ENCODE measurements around the gene TREM1. TPM values are rescaled to one million over a fixed set of nuclear protein-coding genes. Genes with fewer than 3 reads are reported as not detected.

Gene TREM1
- total RNA-seq = not detected

DNA sequence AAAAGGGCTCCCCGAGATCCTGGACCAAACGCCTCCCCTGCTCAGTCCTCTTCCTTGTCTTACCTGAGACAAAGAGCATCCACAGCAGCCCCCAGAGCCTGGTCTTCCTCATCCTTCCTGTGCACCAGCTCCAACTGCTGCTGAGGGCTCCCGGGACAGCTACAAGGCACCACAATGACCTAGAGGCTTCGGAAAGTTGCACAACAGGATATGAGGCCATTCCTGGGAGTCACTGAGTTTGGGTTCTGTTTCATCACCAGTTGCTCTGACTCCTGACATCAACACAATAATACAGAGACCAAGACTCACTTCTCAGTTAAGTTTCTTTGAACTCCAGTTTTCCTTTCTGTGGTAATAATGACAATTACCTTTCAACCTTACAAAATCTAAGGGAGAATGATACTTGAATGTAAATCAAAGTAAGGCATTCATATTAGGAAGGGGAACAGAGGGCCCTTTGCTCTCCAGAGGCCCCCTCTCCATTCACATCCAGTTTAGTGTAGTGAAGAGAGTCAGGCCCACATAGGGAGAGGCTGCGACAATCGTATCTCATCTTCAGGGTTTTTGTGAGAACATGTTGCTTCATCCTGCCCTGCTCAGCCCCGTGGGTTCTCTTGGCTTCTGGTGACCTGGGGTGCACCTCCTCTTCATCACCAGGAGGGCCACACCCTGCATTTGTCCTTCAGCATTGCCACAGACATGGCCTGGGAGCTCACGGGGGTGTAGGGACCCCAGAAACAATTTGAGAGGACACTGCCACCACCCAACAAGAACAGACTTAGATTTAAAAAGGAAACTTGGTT lies at the start of gene TREM1:
Gene TREM1, minus strand, starts transcription at position 139 of the 803 bp plus-strand sequence. Its CDS starts 27 bp downstream, at position 112.
- no peak for DNase-seq
- no peaks in the 10 kb centered on the region for H3K9me3 Mint-ChIP-seq
- H3K4me1 Mint-ChIP-seq (ENCODE audit: low read depth) = peaks cover 8% of the 10 kb centered on the region
- H3K4me3 Mint-ChIP-seq = no peak within 1 kb of the TSS
- intact Hi-C loops (cut with micrococcal nuclease) = no loop called here
- H3K36me3 Mint-ChIP-seq (ENCODE audit: low read depth) = no peaks in the 10 kb centered on the region
- ChIA-PET CTCF (interaction anchor here (1.1 to 4.9 kb wide), 5 partner anchors 8 to 95 kb away, joined by 3 to 23 read pairs (median 4); no protein-coding TSS in a partner anchor), POLR2A (interaction anchor here (1.1 kb wide), 1 partner anchor 12 kb away, joined by 3 read pairs; no protein-coding TSS in a partner anchor)
- no peaks in the 10 kb centered on the region for H3K27me3 Mint-ChIP-seq
- peak within 1 kb of the TSS; percentile 43 for H3K27ac Mint-ChIP-seq
- ATAC-seq = peak; percentile 28
- TF ChIP-seq, protein P1, sequence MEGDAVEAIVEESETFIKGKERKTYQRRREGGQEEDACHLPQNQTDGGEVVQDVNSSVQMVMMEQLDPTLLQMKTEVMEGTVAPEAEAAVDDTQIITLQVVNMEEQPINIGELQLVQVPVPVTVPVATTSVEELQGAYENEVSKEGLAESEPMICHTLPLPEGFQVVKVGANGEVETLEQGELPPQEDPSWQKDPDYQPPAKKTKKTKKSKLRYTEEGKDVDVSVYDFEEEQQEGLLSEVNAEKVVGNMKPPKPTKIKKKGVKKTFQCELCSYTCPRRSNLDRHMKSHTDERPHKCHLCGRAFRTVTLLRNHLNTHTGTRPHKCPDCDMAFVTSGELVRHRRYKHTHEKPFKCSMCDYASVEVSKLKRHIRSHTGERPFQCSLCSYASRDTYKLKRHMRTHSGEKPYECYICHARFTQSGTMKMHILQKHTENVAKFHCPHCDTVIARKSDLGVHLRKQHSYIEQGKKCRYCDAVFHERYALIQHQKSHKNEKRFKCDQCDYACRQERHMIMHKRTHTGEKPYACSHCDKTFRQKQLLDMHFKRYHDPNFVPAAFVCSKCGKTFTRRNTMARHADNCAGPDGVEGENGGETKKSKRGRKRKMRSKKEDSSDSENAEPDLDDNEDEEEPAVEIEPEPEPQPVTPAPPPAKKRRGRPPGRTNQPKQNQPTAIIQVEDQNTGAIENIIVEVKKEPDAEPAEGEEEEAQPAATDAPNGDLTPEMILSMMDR (IDR thresholded peaks at IDR 0.05) = no peak

DNA sequence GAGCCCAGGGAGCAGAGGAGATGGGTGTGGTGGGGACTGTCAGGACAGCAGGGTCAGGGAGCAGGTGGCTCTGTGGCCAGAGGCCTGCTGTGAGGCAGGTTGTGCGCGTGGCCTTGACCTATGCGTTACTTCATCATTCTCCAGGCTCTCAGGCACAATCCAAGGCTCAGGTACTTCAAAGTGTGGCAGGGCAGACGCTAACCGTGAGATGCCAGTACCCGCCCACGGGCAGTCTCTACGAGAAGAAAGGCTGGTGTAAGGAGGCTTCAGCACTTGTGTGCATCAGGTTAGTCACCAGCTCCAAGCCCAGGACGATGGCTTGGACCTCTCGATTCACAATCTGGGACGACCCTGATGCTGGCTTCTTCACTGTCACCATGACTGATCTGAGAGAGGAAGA lies 49.5 kb upstream of the TREM1 start:
- H3K4me1 Mint-ChIP-seq (ENCODE audit: low read depth) = peaks cover 59% of the 10 kb centered on the region
- ChIA-PET POLR2A (interaction anchor here (1.0 kb wide), 1 partner anchor 8 kb away, joined by 3 read pairs; no protein-coding TSS in a partner anchor), CTCF (interaction anchor here (1.6 to 6.5 kb wide), 5 partner anchors 8 to 259 kb away, joined by 4 to 106 read pairs (median 33); no protein-coding TSS in a partner anchor)
- H3K4me3 Mint-ChIP-seq = peak overlapping the region; percentile 5
- ATAC-seq (no peak), DNase-seq (peak; percentile 57)
- no peaks in the 10 kb centered on the region for H3K36me3 Mint-ChIP-seq (ENCODE audit: low read depth)
- no peaks in the 10 kb centered on the region for H3K27me3 Mint-ChIP-seq
- H3K27ac Mint-ChIP-seq = peak overlapping the region; percentile 93
- no peaks in the 10 kb centered on the region for H3K9me3 Mint-ChIP-seq
- intact Hi-C loops (cut with micrococcal nuclease) = no loop called here
- TF ChIP-seq, protein P1 (IDR thresholded peaks at IDR 0.05) = no peak

- ATAC-seq (no peak), DNase-seq (peak; percentile 19)
- peak within 1 kb of the TSS; percentile 93 for H3K27ac Mint-ChIP-seq
- no peaks in the 10 kb centered on the region for H3K9me3 Mint-ChIP-seq
- H3K36me3 Mint-ChIP-seq (ENCODE audit: low read depth) = no peaks in the 10 kb centered on the region
- CTCF ChIA-PET = interaction anchor here (0.9 to 6.5 kb wide), 15 partner anchors 9 to 348 kb away, joined by 3 to 106 read pairs (median 6); no protein-coding TSS in a partner anchor
- no peaks in the 10 kb centered on the region for H3K27me3 Mint-ChIP-seq
- peaks cover 59% of the 10 kb centered on the region for H3K4me1 Mint-ChIP-seq (ENCODE audit: low read depth)
- H3K4me3 Mint-ChIP-seq = peak within 1 kb of the TSS; percentile 33
- intact Hi-C loops (cut with micrococcal nuclease) = no loop called here
- POLR2A ChIA-PET = interaction anchor here (1.0 to 2.7 kb wide), 4 partner anchors 9 to 198 kb away, joined by 3 to 34 read pairs (median 7); no protein-coding TSS in a partner anchor
- TF ChIP-seq, protein P1 (IDR thresholded peaks at IDR 0.05) = no peak
These were observed 48.8 kb upstream of the TREM1 start, which contains the start of gene NCR2 for GRCh38 chr6:41335296-41335695. Gene NCR2, plus strand, starts transcription at chr6:41335608. Its CDS starts 269 bp downstream, at chr6:41335877.

DNA sequence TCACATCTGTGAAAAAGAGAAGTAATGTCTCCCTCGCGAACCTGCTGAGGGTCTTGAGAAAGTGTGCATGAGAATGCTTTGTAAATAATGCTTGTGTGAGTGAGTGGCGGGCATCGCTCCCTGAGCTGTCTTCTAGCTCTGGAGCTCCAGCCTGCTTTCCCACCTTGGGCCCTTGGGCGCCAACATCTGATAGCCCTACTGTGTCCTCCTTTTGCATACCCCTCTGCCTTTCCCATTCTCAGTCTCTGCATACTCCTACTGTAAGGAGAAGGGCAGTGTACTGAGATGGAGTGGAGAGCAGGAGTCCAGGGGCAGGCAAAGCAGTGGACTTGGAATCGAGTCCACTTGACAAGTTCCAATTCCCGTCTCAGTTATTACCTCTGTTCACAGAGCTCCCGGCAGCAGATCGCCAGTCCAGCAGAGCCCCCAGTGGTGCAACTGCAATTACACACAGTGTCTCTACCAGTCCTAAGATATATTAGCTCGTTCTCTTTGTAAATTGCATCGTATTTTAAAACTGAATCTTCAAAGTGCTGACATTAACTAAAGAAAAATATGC lies 48.1 kb upstream of the TREM1 start:
- intact Hi-C loops (cut with micrococcal nuclease) = no loop called here
- ChIA-PET POLR2A (interaction anchor here (1.0 to 2.7 kb wide), 5 partner anchors 11 to 198 kb away, joined by 3 to 34 read pairs (median 9); no protein-coding TSS in a partner anchor), CTCF (interaction anchor here (0.8 to 6.5 kb wide), 20 partner anchors 9 to 349 kb away, joined by 3 to 106 read pairs (median 5); no protein-coding TSS in a partner anchor)
- Mint-ChIP-seq H3K4me3 (peak overlapping the region; percentile 33), H3K27me3 (no peaks in the 10 kb centered on the region), H3K9me3 (no peaks in the 10 kb centered on the region), H3K4me1 (ENCODE audit: low read depth) (peaks cover 59% of the 10 kb centered on the region), H3K27ac (peak overlapping the region; percentile 93), H3K36me3 (ENCODE audit: low read depth) (no peaks in the 10 kb centered on the region)
- TF ChIP-seq, protein P1 (IDR thresholded peaks at IDR 0.05) = peak; percentile 36
- ATAC-seq = no peak
- peak; percentile 43 for DNase-seq

All from activated CD8-positive, alpha-beta T cell treated with anti-CD3 and anti-CD28 coated beads for 36 hours (primary cell).